WTC11 (cell line): ENCODE measurements around the gene LBHD1.

ENCODE experiments used
- CTCF ChIP-seq: fragments of 200-600 bp; IDR thresholded peaks from 2 replicates; pipeline ENCODE4 v1.8.0; 2022; ENCODE audit warnings: antibody characterized with exemption
- ETV6 ChIP-seq: sonication (generic); formaldehyde crosslinking; IDR thresholded peaks from 2 replicates; pipeline ENCODE4 v1.8.1; 2022; ENCODE audit warnings: mild to moderate bottlenecking, missing genetic modification reagents
- KAT7 ChIP-seq: sonication (generic); formaldehyde crosslinking; IDR thresholded peaks from 2 replicates; pipeline ENCODE4 v1.8.1; 2023; ENCODE audit warnings: missing genetic modification reagents, mild to moderate bottlenecking, borderline replicate concordance
- OVOL2 ChIP-seq: fragments of 250-450 bp; sonication (Bioruptor Pico); IDR thresholded peaks from 2 replicates; pipeline ENCODE4 v1.9.0; 2021; ENCODE audit warnings: mild to moderate bottlenecking, borderline replicate concordance
- TEAD1 ChIP-seq: sonication (generic); formaldehyde crosslinking; IDR thresholded peaks from 2 replicates; pipeline ENCODE4 v1.8.0; 2022; ENCODE audit warnings: mild to moderate bottlenecking, missing genetic modification reagents
- TEAD4 ChIP-seq: sonication (generic); formaldehyde crosslinking; IDR thresholded peaks from 2 replicates; pipeline ENCODE4 v1.8.0; 2022; ENCODE audit warnings: mild to moderate bottlenecking, missing genetic modification reagents
- ZBTB43 ChIP-seq: sonication (generic); formaldehyde crosslinking; IDR thresholded peaks from 2 replicates; pipeline ENCODE4 v1.8.1; 2023; ENCODE audit warnings: mild to moderate bottlenecking, missing genetic modification reagents
- ZNF138 ChIP-seq: sonication (generic); formaldehyde crosslinking; conservative IDR thresholded peaks from 2 replicates; pipeline ENCODE4 v1.8.1; 2022; ENCODE audit warnings: mild to moderate bottlenecking, moderate library complexity, missing genetic modification reagents
- ZNF416 ChIP-seq: fragments of 250-450 bp; sonication (Bioruptor Pico); IDR thresholded peaks from 2 replicates; pipeline ENCODE4 v1.9.0; 2021; ENCODE audit warnings: mild to moderate bottlenecking, inconsistent platforms
- ZNF423 ChIP-seq: fragments of 250-450 bp; sonication (Bioruptor Pico); IDR thresholded peaks from 2 replicates; pipeline ENCODE4 v2.1.2; 2022; ENCODE audit warnings: mild to moderate bottlenecking, moderate library complexity
- TF ChIP-seq, protein P1 (sequence below): sonication (generic); formaldehyde crosslinking; IDR thresholded peaks from 2 replicates; pipeline ENCODE4 v1.8.0; 2022; ENCODE audit warnings: mild to moderate bottlenecking, missing genetic modification reagents
- TF ChIP-seq, protein P2 (sequence below): sonication (generic); formaldehyde crosslinking; IDR thresholded peaks from 2 replicates; pipeline ENCODE4 v1.8.1; 2022; ENCODE audit warnings: missing genetic modification reagents, borderline replicate concordance

DNA sequence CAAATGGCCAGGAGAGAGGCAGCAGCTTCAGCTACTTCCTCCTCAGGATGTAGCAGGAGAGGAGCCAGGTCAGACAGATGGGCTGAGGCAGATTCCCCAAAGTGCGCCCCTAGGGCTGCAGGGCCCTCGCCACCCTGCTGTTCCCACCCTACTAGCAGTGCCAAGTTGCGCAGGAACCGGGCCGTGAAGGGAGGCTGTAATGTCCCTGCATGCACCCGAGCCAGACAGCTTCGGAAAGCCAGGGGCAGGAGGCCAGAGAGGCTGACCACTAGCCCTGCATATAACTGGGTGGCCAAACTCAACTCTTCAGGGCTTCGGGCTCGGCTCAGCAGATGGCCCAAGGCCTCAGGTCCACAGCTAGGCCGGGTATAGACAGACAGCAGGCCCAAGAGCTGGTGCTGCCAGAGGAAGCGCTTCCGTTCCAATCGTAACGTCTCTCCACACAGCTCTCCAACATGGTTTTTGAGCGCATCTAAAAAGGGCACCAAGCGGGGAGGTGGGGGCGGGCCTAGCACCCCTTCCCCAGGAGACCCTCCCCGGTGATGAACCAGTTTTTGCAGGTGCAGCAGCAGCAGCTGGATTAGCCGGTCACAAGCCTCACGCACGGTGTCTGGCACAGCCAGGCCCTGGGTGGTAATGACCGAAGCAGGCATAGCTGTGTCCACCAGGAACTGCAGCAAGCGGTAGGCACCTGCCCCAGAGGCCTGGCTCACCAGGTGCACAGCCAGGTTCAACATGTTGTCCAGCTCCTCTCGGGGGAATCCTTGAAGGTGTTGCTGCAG is 23.7 kb downstream of the LBHD1 start:
- TF ChIP-seq TEAD4 (CRISPR knock-in tag): no peak
- TF ChIP-seq CTCF: no peak
- no peak for TF ChIP-seq ZNF416
- TF ChIP-seq ZNF138 (CRISPR knock-in tag): no peak
- TF ChIP-seq, protein P1, sequence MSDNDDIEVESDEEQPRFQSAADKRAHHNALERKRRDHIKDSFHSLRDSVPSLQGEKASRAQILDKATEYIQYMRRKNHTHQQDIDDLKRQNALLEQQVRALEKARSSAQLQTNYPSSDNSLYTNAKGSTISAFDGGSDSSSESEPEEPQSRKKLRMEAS: no peak
- TF ChIP-seq, protein P2, sequence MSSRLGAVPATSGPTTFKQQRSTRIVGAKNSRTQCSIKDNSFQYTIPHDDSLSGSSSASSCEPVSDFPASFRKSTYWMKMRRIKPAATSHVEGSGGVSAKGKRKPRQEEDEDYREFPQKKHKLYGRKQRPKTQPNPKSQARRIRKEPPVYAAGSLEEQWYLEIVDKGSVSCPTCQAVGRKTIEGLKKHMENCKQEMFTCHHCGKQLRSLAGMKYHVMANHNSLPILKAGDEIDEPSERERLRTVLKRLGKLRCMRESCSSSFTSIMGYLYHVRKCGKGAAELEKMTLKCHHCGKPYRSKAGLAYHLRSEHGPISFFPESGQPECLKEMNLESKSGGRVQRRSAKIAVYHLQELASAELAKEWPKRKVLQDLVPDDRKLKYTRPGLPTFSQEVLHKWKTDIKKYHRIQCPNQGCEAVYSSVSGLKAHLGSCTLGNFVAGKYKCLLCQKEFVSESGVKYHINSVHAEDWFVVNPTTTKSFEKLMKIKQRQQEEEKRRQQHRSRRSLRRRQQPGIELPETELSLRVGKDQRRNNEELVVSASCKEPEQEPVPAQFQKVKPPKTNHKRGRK (CRISPR knock-in tag): no peak
- no peak for TF ChIP-seq KAT7 (CRISPR knock-in tag)
- no peak for TF ChIP-seq OVOL2 (CRISPR knock-in tag)
- no peak for TF ChIP-seq ETV6 (CRISPR knock-in tag)
- TF ChIP-seq ZBTB43: no peak
- no peak for TF ChIP-seq TEAD1
- no peak for TF ChIP-seq ZNF423 (CRISPR knock-in tag)
